SK-N-SH (cell line): ENCODE measurements around the gene ATP8A1. TPM values are rescaled to one million over a fixed set of nuclear protein-coding genes. Genes with fewer than 3 reads are reported as not detected.
A peak's percentile ranks its signal among the peaks of the same experiment; 100 is the strongest.

Experiments used
- CTCF ChIA-PET: fragments of 300-600, 350-600 bp; formaldehyde crosslinking; extraction: SDS; loops from one replicate; lab custom pipeline; 2021; lab: Yijun Ruan, JAX
- POLR2A ChIA-PET: fragments of 350-600 bp; sonication (Branson Sonifier 250); formaldehyde crosslinking; extraction: SDS; loops from one replicate; lab custom pipeline; 2020; ENCODE audit warnings: antibody characterized with exemption, inconsistent platforms; lab: Yijun Ruan, JAX
- DNase-seq: peaks from one replicate; pipeline ENCODE4 v3.0.0; 2012
- H2AFZ ChIP-seq: fragments of 200-600 bp; sonication (generic); 2 replicates; pipeline ENCODE4 v1.8.1; 2016; ENCODE audit warnings: antibody characterized with exemption, mild to moderate bottlenecking, low read depth
- H3F3A ChIP-seq: fragments of 200-600 bp; sonication (generic); replicated peaks from 2 replicates; pipeline ENCODE3; 2016; ENCODE audit warnings: antibody characterized with exemption, mild to moderate bottlenecking; ENCODE audit not compliant: insufficient read depth
- H3K27ac ChIP-seq, 2 experiments: fragments of 200-500 bp in 1 of 2; fragments of 200-600 bp in 1 of 2; sonication (Bioruptor generic) in 1 of 2; sonication (generic), shearing (Covaris generic) in 1 of 2; 2 replicates each; pipeline versions ENCODE4 v1.5.1 to v1.6.1; 2014 to 2016; ENCODE audit warnings: low read depth in 2 of 2, inconsistent platforms in 1 of 2, low read length in 1 of 2, mild to moderate bottlenecking in 1 of 2, mixed read lengths in 1 of 2
- H3K27me3 ChIP-seq: fragments of 200-600 bp; sonication (generic), shearing (Covaris generic); 2 replicates; pipeline ENCODE4 v1.6.1; 2016; ENCODE audit warnings: mixed run types; ENCODE audit not compliant: insufficient read depth
- H3K36me3 ChIP-seq, 2 experiments: fragments of 200-500 bp in 1 of 2; fragments of 200-600 bp in 1 of 2; sonication (Bioruptor generic) in 1 of 2; sonication (generic) in 1 of 2; replicated peaks in 1 of 2; 2 replicates each; pipeline versions ENCODE3 to v1.5.1; 2014 to 2016; ENCODE audit warnings: low read length in 1 of 2, mild to moderate bottlenecking in 1 of 2; ENCODE audit not compliant: insufficient read depth in 2 of 2, control insufficient read depth in 1 of 2
- H3K4me1 ChIP-seq, 2 experiments: fragments of 200-500 bp in 1 of 2; fragments of 200-600 bp in 1 of 2; sonication (Bioruptor generic) in 1 of 2; sonication (generic), shearing (Covaris generic) in 1 of 2; 2 replicates each; pipeline versions ENCODE4 v1.5.1 to v1.6.1; 2014 to 2016; ENCODE audit warnings: low read depth in 1 of 2, low read length in 1 of 2, mixed run types in 1 of 2; ENCODE audit not compliant: insufficient read depth in 2 of 2, control insufficient read depth in 1 of 2
- H3K4me2 ChIP-seq: fragments of 200-600 bp; sonication (generic), shearing (Covaris generic); 2 replicates; pipeline ENCODE4 v1.6.1; 2017; ENCODE audit warnings: mixed run types
- H3K4me3 ChIP-seq, 2 experiments: fragments of 200-500 bp in 1 of 2; fragments of 200-600 bp in 1 of 2; sonication (Bioruptor generic) in 1 of 2; sonication (generic), shearing (Covaris generic) in 1 of 2; 2 replicates each; pipeline versions ENCODE4 v1.5.1 to v1.8.1; 2014 to 2016; ENCODE audit warnings: low read depth in 2 of 2, inconsistent platforms in 1 of 2, low read length in 1 of 2, mild to moderate bottlenecking in 1 of 2, mixed read lengths in 1 of 2, moderate library complexity in 1 of 2
- H3K79me2 ChIP-seq: fragments of 200-600 bp; sonication (generic); 2 replicates; pipeline ENCODE4 v1.8.1; 2017; ENCODE audit warnings: mild to moderate bottlenecking; ENCODE audit not compliant: insufficient read depth
- H3K9ac ChIP-seq: fragments of 200-600 bp; sonication (generic); 2 replicates; pipeline ENCODE4 v1.6.1; 2017; ENCODE audit warnings: mixed run types
- H3K9me2 ChIP-seq: fragments of 200-600 bp; sonication (generic); 2 replicates; pipeline ENCODE4 v1.6.1; 2017; ENCODE audit warnings: mixed run types
- H3K9me3 ChIP-seq: fragments of 200-600 bp; sonication (generic); 2 replicates; pipeline ENCODE4 v1.6.1; 2017; ENCODE audit warnings: mixed run types, mild to moderate bottlenecking, moderate library complexity
- H4K20me1 ChIP-seq: fragments of 200-600 bp; sonication (generic); 2 replicates; pipeline ENCODE4 v1.6.1; 2017; ENCODE audit warnings: mild to moderate bottlenecking, mixed run types; ENCODE audit not compliant: insufficient read depth
- CHD2 ChIP-seq: fragments of 150-350 bp; IDR thresholded peaks from 2 replicates; pipeline ENCODE4 v1.6.1; 2018; ENCODE audit warnings: low read length; ENCODE audit not compliant: partially characterized antibody
- CTCF ChIP-seq: fragments of 200-600 bp; sonication (generic); IDR thresholded peaks from 2 replicates; pipeline ENCODE4 v1.6.1; 2017; ENCODE audit warnings: antibody characterized with exemption, mild to moderate bottlenecking, moderate library complexity
- EP300 ChIP-seq, 2 experiments: IDR thresholded peaks; 2 replicates each; pipeline versions ENCODE4 v1.4.0 to v1.6.1; 2012; ENCODE audit warnings: borderline replicate concordance in 1 of 2, low read depth in 1 of 2, low read length in 1 of 2
- FOXJ3 ChIP-seq: sonication (generic); formaldehyde crosslinking; IDR thresholded peaks from 2 replicates; pipeline ENCODE4 v1.5.1; 2020; ENCODE audit warnings: mild to moderate bottlenecking, missing genetic modification reagents
- FOXM1 ChIP-seq: IDR thresholded peaks from 2 replicates; pipeline ENCODE4 v1.4.0; 2012; ENCODE audit warnings: low read depth, mild to moderate bottlenecking
- GABPA ChIP-seq: IDR thresholded peaks from 2 replicates; pipeline ENCODE4 v1.4.0; 2012; ENCODE audit warnings: low read depth, mild to moderate bottlenecking
- GATA2 ChIP-seq: sonication (generic); formaldehyde crosslinking; IDR thresholded peaks from 2 replicates; pipeline ENCODE4 v1.5.0; 2020; ENCODE audit warnings: mild to moderate bottlenecking, missing genetic modification reagents
- JUND ChIP-seq: IDR thresholded peaks from 2 replicates; pipeline ENCODE4 v1.4.0; 2012
- MAX ChIP-seq: IDR thresholded peaks from 2 replicates; pipeline ENCODE4 v1.4.0; 2012; ENCODE audit warnings: low read depth
- MXI1 ChIP-seq: IDR thresholded peaks from 2 replicates; pipeline ENCODE4 v1.6.1; 2012; ENCODE audit warnings: mild to moderate bottlenecking, low read depth, low read length, improper control_type of control experiment
- NRF1 ChIP-seq: IDR thresholded peaks from 2 replicates; pipeline ENCODE4 v1.6.1; 2012; ENCODE audit warnings: low read depth, mild to moderate bottlenecking, low read length
- POLR2AphosphoS5 ChIP-seq: IDR thresholded peaks from 2 replicates; pipeline ENCODE4 v1.6.1; 2012; ENCODE audit warnings: low read depth, low read length
- RAD21 ChIP-seq: IDR thresholded peaks from 2 replicates; pipeline ENCODE4 v1.6.1; 2012; ENCODE audit warnings: mild to moderate bottlenecking, low read length
- RCOR1 ChIP-seq: fragments of 150-350 bp; IDR thresholded peaks from 2 replicates; pipeline ENCODE4 v1.6.1; 2017; ENCODE audit warnings: antibody characterized with exemption, low read length
- REST ChIP-seq: IDR thresholded peaks from 2 replicates; pipeline ENCODE4 v1.6.1; 2012; ENCODE audit warnings: mild to moderate bottlenecking, low read depth, low read length, moderate library complexity
- RFX5 ChIP-seq: IDR thresholded peaks from 2 replicates; pipeline ENCODE4 v1.6.1; 2012; ENCODE audit warnings: mild to moderate bottlenecking, improper control_type of control experiment, low read length
- SIN3A ChIP-seq: IDR thresholded peaks from 2 replicates; pipeline ENCODE4 v1.6.1; 2012; ENCODE audit warnings: low read depth, mild to moderate bottlenecking, low read length, moderate library complexity, borderline replicate concordance
- SMC3 ChIP-seq: IDR thresholded peaks from 2 replicates; pipeline ENCODE4 v1.6.1; 2012; ENCODE audit warnings: low read depth, low read length, improper control_type of control experiment
- TAF1 ChIP-seq: IDR thresholded peaks from 2 replicates; pipeline ENCODE4 v1.6.1; 2012; ENCODE audit warnings: low read depth, mild to moderate bottlenecking, low read length, moderate library complexity, borderline replicate concordance
- TEAD4 ChIP-seq: IDR thresholded peaks from 2 replicates; pipeline ENCODE4 v1.4.0; 2012; ENCODE audit warnings: mild to moderate bottlenecking, borderline replicate concordance; ENCODE audit not compliant: insufficient read depth
- USF1 ChIP-seq: IDR thresholded peaks from 2 replicates; pipeline ENCODE4 v1.4.0; 2012; ENCODE audit warnings: low read depth, borderline replicate concordance
- YY1 ChIP-seq: IDR thresholded peaks from 2 replicates; pipeline ENCODE4 v1.4.0; 2012; ENCODE audit warnings: low read depth, mild to moderate bottlenecking
- ZBTB33 ChIP-seq: IDR thresholded peaks from 2 replicates; pipeline ENCODE4 v1.4.0; 2012; ENCODE audit warnings: low read depth, borderline replicate concordance
- WGBS: methylation state at CpG from one replicate; pipeline ENCODE4 v1.1.6; 2017; ENCODE audit warnings: low lambda C conversion rate; 5-methylcytosine and 5-hydroxymethylcytosine counted together
- polyA plus RNA-seq, 3 experiments: library from polyadenylated mRNA; depleted of rRNA; stranded (reverse); fragments of >200 nt; gene quantifications; 2 replicates each; pipeline ENCODE4 v1.2.3, GENCODE V29; 2012

Gene ATP8A1
- polyA plus RNA-seq, 1 of the 3 experiments (the other 2 are of a cell fraction): 0.38 TPM

GRCh38 chr4:42401171-42401570 is 255.7 kb downstream of the ATP8A1 start:
- H3K9me2 ChIP-seq: no peaks in the 10 kb centered on the region
- no peaks in the 10 kb centered on the region for H3K36me3 ChIP-seq
- 84% methylated on average over 8 of the region's 9 CpGs for WGBS
- no peak overlapping the region for H2AFZ ChIP-seq
- H3K27me3 ChIP-seq: peaks cover 23% of the 10 kb centered on the region
- H3K4me1 ChIP-seq: peaks cover 0 to 19% of the 10 kb centered on the region in 2 experiments; a peak in 2 of 4 replicates
- no peaks in the 10 kb centered on the region for H4K20me1 ChIP-seq
- ChIA-PET POLR2A (no interaction called here), CTCF (interaction anchor here (1.1 to 8.5 kb wide), 11 partner anchors 10 to 564 kb away, joined by 3 to 53 read pairs (median 4); no protein-coding TSS in a partner anchor)
- no peak overlapping the region for H3K9ac ChIP-seq
- H3K9me3 ChIP-seq: no peaks in the 10 kb centered on the region
- no peak overlapping the region for H3K4me3 ChIP-seq
- H3K27ac ChIP-seq: no peak overlapping the region
- H3F3A ChIP-seq: no peaks in the 10 kb centered on the region
- no peak overlapping the region for H3K4me2 ChIP-seq
- TF ChIP-seq GABPA: no peak
- no peak for TF ChIP-seq POLR2AphosphoS5
- TF ChIP-seq JUND: no peak
- no peak for TF ChIP-seq YY1
- TF ChIP-seq FOXM1: no peak
- no peak for TF ChIP-seq GATA2 (CRISPR knock-in tag)
- TF ChIP-seq TEAD4: no peak
- no peak for TF ChIP-seq RFX5
- TF ChIP-seq USF1: no peak
- TF ChIP-seq CHD2: no peak
- no peak for TF ChIP-seq RCOR1
- TF ChIP-seq MXI1: no peak
- TF ChIP-seq RAD21: peak; percentile 56
- no peak for TF ChIP-seq EP300 (IDR thresholded peaks at IDR 0.05; ENCODE audit: borderline replicate concordance in 1 of 2, low read depth in 1 of 2, low read length in 1 of 2)
- no peak for TF ChIP-seq SIN3A
- peak; percentile 42 for TF ChIP-seq SMC3
- TF ChIP-seq FOXJ3 (CRISPR knock-in tag): no peak
- TF ChIP-seq MAX: no peak
- TF ChIP-seq TAF1: no peak
- TF ChIP-seq NRF1: no peak
- no peak for TF ChIP-seq ZBTB33
- no peak for TF ChIP-seq REST
- 0 out of 2 replicates have a peak, but pooled peaks have one; percentile 12 for TF ChIP-seq CTCF
- H3K79me2 ChIP-seq: no peaks in the 10 kb centered on the region
- no peak for DNase-seq
